Cerebellar nuclear complex (tissue), 1 donor: ENCODE measurements around the gene SLX4IP.

Source experiments
- DNase-seq, 2 experiments: peaks; one replicate each; lab custom pipeline; 2025; lab: John Stamatoyannopoulos, UW

SLX4IP gene

GRCh38 chr20:10550204-10551118 is 115.4 kb downstream of the SLX4IP start:
- no peak for DNase-seq

DNA sequence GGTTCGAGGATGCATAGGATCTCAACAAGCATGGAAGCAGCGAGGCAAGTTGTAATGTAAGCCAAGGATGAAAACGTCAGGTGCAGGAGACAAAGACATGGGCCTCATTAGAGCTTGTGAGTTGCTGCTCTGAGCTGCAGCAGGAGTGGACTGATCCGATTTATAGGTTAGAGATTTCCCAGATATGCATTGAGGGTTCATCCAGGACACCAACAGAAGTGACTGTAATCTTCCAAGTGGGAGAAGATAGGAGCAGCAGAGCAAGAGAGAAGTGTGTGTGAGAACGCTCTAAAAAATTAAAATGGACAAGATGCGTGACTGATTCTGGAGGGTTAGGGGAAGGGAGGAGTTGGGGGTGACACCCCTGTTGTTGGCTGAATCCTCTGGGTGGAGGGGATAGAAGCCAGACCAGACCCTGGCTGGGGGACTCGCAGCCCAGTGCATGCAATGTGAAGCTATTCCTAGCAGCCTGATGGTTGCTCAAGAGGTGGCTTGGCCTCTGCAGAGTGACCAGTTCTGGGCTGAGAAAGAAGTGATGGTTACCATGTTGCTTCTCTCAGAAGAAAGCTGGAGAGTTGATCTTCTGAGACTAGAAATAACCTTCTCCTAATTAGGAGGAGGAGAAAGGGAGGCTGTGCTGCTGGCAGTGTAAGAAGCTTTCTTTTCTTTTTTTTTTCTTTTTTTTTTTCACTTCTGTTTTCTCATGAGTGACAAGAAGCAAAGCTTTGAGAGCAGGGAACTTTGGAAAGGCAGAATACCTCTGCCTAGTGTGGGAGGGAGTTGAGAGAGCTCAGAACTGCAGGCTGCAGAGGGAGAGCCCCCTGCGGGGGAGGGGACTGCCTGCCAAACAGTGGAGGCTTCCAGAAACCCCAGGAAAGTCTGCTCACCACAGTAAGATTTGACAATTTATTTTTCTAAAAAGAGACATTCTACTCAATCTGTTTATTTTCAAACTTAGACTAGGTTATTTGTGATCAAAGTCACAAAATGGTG is 116.9 kb downstream of the SLX4IP start:
- DNase-seq: no peak

- no peak for DNase-seq
Observed at GRCh38 chr20:10553326-10553984, 118.3 kb downstream of the SLX4IP start.

- no peak for DNase-seq
Observed at GRCh38 chr20:10554285-10554684, 119.2 kb downstream of the SLX4IP start.

- no peak for DNase-seq
Observed at GRCh38 chr20:10555393-10555792, 120.3 kb downstream of the SLX4IP start.

DNA sequence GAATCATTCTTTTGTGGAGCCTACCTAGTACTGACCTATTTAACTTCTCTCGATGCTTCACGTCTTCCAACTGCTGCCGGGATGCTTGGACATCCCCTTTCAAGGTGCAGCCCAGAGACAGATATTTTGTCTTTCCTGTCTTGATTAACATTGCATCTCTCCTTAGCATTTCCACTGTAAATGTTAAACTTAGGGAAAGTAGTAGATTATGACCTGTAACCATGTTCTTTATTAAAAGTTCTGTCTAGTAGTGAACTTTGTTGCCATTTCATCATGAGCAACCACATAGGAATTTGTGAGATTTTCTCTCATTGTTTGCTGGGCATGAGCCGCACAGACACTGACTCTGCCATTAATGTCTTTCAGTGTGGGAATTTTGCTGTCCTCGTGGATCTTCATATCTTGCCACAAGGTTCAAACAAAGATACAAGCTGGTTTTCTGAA is 120.8 kb downstream of the SLX4IP start:
- no peak for DNase-seq

DNA sequence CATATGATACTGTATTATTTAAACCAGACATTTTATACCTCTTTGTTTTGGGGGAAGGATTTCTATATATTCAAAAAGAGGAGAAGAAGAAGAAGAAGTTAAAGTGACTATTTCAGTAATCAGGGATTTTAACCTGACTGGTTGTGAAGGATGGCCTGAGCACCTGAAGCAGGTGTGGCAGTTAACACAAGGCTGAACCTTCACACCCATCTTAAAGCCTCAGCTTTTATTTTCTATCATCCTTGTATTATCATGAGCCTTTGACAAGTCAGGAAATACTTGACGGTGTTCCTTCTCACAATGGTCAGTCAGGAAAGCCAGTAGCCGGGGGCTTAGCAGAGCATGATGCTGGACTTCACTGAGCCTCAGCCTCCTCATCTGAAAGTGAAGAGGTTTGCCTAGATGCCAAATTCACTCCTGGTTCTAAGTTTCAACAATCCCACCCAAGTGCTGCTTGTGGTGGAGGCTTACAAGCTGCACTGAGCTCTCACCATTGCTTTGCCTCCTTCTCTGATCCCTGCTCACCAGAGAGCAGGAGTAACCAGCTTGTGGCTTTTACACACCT is 121.5 kb downstream of the SLX4IP start:
- no peak for DNase-seq

GRCh38 chr20:10557685-10558084 is 122.6 kb downstream of the SLX4IP start:
- no peak for DNase-seq

- DNase-seq: no peak
Observed at GRCh38 chr20:10558635-10559187, 123.6 kb downstream of the SLX4IP start.

DNA sequence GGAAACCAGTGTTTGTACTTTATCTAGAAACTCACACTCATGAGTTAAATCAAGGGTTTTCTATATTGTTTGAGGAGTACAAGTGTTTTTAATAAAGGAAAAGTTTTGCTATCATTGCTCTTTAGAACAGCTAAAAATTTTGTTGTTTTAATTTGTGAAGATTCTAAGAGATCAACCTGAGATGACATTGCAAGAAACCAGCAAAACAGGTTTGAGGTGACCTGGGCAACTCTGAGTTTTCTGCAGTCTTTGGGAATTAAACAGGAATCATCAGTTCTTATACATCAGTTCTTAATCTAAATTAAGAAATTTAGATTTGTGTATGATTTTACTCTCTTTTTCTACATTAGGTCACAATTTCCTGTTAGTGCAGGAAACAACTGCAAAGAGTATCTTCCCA is 124.2 kb downstream of the SLX4IP start:
- DNase-seq: no peak

GRCh38 chr20:10560686-10561085 is 125.6 kb downstream of the SLX4IP start:
- no peak for DNase-seq

DNA sequence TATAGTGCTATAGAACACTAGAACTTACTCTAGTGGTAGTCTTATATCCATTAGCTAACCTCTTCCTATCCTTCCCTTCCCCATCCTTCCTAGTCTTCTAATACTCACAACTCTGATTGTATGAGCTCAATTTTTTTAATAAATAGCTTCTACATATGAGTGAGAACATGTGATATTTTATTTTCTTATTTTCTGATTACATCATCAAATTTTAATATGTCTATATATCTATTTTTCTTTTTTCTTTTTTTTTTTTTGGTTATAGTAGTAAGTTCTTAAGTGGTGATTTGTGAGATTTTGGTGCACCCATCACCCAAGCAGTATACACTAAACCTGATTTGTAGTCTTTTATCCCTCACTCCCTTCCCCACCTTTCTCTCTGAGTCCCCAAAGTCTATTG is 126.2 kb downstream of the SLX4IP start:
- no peak for DNase-seq

GRCh38 chr20:10562899-10563298 is 127.8 kb downstream of the SLX4IP start:
- no peak for DNase-seq

DNA sequence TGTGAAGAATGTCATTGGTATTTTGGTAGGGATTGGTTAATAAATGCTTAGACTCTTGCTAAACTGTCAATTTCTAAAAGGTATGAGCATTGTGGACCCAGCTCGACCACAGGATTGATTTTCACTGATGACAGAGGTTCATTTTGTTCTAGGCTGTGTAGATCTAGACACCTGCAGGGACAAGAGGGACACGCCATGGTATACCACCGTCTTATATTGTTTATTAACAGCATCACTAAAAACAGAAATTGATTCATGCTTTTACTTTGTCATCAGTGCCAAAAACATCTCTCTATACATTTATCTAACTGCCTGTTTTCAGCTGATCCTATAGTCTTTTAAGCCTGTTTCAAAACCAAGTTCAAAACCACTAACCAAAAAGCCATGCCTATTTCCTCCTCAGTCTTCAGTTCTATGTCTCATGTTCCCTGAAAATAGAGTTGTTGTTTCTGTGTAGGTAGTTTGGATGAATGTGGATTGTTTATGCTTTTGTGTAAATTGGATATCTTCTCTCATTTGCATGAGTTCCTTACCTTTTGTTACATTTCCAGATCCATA is 128.9 kb downstream of the SLX4IP start:
- no peak for DNase-seq

DNA sequence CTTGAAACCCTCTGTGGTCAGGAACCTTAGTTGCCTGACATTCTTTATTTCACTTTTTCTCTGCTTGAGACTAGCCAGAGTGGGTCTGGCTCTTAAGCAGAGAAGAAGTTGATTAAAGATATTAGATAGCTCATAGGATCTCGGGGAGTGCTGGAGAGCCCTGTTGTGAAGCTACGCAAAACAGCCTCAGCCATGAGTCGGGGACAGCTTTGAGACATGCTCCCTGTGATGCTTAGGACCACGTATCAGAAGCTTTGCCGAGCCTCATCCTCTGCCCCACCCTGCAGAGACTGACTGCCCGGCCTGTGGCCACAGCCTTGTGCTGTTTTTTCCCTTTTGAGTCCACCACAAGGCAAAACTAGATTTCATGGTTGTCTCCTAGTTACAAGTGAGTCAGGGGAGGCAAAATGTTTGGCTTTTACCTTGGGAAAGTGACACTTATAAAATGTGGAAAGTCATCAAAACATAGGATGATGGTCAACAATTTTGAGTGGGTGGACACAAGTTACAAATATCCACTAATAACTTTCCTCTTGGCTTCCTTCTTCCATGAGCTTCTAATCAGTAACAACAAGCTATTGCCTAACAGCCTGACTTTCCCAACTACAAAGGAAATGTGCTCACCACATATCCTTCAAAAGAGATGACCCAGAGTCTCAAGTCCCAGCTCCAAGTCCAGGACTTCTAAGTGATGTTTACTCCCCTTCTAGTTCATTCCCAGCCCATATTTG is 130.3 kb downstream of the SLX4IP start:
- no peak for DNase-seq

DNA sequence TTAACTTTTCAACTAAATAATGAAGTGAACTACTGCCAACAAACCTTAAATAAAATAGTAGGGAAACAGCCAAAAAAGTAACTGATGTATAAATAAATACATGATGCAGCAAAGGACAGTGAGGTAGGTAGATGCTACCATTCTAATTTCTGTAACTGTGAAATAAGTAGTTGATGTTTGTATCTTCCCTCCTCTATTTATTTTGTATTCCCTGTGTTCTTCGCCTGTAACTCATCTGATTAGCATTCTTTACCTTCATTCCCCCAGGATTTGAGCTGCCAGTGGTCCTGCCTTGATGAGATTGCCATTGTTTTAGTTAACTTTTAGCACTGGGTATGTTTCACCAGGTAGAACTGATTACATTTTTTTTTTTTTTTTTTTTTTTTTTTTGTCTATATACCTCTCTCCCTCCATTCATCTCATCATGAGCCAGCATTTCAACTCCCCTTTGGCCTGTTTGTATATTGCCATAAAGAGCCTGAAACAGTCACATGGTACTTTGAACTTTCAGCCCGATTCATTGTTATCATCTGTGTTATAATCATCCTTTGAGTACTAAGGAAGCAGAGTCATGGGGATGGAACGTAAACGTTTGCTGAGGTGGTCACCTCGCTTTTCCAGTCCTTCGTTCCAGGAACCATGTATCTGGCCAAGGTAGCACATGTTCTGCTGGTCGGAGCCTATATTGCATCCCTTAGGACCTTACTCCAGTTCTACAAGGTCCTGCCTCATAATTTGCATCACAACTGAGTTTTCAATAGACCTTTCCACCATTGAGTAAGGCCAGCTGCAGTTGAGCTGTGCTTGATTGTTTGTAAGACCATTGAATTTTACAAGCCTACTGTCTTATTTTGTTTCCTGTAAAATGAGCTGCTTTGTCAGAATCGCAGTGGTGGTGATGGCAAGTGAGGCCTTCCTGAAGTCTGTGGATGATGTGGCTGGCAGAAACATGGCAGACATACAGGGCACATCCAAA is 131.1 kb downstream of the SLX4IP start:
- DNase-seq: no peak

- DNase-seq: no peak
Observed at GRCh38 chr20:10568032-10568431, 132.9 kb downstream of the SLX4IP start.

GRCh38 chr20:10571313-10571815 is 136.3 kb downstream of the SLX4IP start:
- no peak for DNase-seq

- DNase-seq: no peak
Observed at GRCh38 chr20:10572853-10573252, 137.7 kb downstream of the SLX4IP start.
